ENCODE results near the gene STAT3.

DNA sequence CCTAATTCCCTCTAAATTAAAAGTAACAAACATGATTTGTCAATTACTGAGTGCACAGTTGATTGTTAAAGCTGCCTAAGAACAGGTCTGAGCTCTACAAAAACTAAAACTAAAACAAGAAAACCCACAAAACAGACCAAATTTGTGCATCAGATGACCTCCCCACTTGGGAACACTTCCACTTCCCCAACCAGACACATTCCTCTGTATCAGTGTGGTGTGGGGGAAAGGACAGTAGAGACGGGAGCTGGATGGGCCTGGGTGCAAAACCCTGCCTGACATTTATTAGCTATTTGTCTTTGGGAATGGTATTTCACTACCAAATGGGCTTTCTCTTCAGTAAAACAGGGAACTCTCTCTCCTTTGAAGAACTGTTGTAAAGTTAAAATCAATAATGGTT lies 29.8 kb downstream of the STAT3 start:
- TF ChIP-seq, protein P1, sequence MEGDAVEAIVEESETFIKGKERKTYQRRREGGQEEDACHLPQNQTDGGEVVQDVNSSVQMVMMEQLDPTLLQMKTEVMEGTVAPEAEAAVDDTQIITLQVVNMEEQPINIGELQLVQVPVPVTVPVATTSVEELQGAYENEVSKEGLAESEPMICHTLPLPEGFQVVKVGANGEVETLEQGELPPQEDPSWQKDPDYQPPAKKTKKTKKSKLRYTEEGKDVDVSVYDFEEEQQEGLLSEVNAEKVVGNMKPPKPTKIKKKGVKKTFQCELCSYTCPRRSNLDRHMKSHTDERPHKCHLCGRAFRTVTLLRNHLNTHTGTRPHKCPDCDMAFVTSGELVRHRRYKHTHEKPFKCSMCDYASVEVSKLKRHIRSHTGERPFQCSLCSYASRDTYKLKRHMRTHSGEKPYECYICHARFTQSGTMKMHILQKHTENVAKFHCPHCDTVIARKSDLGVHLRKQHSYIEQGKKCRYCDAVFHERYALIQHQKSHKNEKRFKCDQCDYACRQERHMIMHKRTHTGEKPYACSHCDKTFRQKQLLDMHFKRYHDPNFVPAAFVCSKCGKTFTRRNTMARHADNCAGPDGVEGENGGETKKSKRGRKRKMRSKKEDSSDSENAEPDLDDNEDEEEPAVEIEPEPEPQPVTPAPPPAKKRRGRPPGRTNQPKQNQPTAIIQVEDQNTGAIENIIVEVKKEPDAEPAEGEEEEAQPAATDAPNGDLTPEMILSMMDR (IDR thresholded peaks at IDR 0.05; ENCODE audit: insufficient read depth, low read length): no peak
- no peak for TF ChIP-seq POLR2AphosphoS5 (IDR thresholded peaks at IDR 0.05; ENCODE audit: low read depth)
